Activated T-cell treated with anti-CD3 and anti-CD28 coated beads, Interleukin-2, amount 50 U/mL, for 48 hours (primary cell): ENCODE measurements around the gene CDH23.
"Not testable (repeated sequence)": the region's sequence is repeated elsewhere in the genome, so short reads cannot be mapped to it uniquely, and the experiment has no call there.

Experiments used
- DNase-seq, 2 experiments: peaks; one replicate each; pipeline ENCODE4 v3.0.0-alpha.2; 2020

CDH23 gene

DNA sequence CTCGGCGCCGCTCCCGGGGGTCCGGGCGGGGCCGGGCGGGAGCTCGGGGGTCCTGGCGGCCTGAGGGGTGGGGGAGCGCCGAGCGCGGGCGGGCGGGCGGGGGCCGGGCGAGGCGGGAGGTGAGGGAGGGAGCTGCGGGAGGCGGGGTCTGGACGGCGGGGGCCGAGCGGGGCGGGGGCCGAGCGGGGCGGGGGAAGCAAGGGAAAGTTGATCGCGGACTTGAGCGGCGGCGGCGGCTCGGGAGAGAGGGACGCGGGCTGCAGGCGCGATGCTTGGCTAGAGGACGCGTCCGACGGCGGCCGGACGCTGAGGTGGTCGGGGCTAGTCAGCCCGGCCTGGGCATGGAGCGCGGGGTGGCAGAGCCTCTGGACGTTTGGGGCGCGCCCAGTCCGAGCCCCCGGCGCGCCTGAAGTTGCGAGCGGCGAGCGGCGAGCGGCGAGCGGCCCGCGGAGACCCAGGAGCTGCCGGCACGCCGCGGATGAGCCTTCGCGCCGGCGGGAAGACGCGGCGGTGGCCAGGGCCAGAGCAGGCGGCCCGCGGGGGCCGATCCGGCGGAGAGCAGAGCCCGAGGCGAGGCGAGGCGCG lies at the start of gene CDH23:
Gene CDH23, plus strand, starts transcription at position 210 of the 585 bp plus-strand sequence. CDS start 42,912 bp downstream, outside the sequence.
- DNase-seq, result peak in 1 of 2 experiments; percentile 44

GRCh38 chr10:71347587-71348395 lies 48.9 kb upstream of the CDH23 start:
- no peak for DNase-seq

DNA sequence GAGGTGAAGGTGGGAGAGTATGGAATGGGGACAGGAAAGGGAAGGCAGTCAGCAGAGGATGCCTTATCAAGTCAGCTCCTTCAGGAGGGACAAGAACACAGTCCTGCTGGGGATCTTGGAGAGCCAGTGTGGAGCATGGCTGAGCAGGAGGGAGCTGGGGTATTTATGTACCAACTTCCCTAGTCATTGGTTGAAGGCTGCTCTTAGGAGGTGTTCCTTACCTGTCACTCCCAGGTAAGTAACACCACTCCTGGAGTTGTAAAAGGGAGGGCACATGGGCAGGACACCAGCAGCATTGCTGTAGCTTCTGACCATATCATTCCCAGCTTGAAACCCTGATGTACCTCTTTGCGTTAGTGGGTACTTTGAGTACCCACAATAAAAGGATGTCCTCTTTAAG lies 47.9 kb upstream of the CDH23 start:
- no peak for DNase-seq

DNA sequence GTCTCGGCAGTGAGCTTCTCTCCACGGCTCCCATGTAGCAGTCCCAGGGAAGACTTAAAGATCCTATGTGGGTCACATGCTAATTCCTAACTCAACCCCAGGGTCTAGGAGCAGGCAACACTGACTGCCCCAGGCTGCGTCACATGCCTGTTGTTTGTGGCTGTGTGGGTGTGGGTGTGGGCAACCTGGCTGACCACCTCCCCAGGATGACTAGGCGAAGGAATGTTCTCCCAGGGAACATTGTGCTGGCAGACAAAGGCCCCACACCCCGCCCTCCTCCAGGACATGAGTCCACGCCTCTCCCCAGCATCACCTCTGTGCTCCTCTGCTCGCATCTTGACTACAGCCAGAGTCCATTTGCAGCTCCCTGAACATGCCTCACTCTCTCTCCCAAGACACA lies 47.3 kb upstream of the CDH23 start:
- no peak for DNase-seq

DNA sequence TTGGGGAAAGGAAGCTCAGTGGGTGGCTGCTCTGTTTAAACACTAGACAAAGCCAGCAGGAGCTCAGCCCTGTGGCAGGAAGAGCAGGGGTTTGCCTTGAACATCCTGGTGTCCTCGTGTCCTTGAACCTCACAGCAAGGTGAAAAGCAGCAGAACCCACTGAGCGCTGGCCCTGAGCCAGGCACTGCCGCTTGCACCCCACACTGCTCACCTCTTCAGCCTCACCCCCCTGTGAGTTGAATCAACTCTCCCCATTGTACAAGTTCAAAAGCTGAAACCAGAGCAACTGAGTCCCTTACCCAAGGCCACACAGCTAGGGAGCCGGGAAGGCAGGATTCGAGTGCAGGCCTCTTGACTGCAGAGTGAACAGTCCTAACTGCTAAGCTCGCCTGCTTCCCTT lies 45.6 kb upstream of the CDH23 start:
- DNase-seq, result no peak

DNA sequence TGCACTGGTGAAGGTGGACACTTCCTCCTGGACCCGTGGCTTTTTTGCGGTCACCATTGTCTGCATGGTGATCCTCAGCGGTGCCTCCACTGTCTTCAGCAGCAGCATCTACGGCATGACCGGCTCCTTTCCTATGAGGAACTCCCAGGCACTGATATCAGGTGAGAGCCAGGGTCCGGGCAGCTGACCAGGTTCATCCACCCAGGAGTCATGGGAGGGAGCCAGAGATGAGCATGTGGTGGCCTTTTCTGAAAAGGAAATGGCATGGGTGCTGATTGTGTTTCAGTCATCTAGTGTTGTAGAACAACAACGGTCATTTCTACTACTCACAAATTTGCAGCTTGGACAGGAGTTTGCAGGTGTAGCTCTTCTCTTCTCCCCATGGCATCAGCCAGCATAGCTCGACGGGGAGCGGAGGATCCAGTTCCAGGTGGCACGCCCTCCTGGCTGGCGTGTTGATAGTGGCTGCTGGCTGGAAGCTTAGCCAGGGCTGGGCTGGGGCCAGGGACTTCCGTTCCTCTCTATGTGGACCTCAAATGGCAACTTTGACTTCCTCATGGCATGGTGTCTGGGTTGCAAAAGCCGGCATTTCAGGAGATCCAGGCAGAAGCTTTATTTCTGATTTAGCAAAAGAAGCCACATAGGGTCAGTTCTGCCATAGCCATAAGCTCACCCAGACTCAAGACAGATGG lies 44.9 kb upstream of the CDH23 start:
- DNase-seq, result no peak

- no peak for DNase-seq
Measured at GRCh38 chr10:71353639-71354038, 43.1 kb upstream of the CDH23 start.

DNA sequence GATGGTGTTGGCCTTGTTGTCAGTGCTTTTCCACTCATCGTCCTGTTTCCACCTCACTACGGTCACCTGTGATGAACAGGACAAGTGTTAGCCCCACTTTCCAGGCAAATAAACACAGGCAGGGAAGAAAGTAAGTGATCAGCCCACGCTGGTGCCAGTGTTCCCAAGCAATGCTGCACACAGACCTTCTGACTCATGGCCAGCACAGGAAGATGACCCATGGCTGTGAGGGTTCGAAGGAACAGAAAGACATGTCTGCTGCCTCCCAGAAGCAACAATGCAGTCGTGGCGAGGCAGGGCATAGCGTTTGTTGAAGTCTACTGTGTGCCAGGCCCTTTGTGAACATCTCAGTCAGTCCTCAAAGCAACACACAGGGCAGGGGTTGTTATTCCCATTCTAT lies 41.9 kb upstream of the CDH23 start:
- no peak for DNase-seq

DNA sequence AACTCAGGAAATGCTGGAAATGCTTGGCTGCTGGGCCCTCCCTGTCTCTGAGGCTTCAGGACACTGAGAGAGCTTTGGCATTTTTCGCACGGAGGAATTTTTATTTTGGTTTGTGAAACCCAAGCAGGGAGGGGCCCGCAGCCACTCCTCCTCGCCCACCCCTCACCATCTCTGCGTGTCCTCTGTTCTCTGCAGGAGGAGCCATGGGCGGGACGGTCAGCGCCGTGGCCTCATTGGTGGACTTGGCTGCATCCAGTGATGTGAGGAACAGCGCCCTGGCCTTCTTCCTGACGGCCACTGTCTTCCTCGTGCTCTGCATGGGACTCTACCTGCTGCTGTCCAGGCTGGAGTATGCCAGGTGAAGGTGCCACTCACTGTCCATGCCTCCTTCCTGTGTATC lies 40.8 kb upstream of the CDH23 start:
- no peak for DNase-seq

DNA sequence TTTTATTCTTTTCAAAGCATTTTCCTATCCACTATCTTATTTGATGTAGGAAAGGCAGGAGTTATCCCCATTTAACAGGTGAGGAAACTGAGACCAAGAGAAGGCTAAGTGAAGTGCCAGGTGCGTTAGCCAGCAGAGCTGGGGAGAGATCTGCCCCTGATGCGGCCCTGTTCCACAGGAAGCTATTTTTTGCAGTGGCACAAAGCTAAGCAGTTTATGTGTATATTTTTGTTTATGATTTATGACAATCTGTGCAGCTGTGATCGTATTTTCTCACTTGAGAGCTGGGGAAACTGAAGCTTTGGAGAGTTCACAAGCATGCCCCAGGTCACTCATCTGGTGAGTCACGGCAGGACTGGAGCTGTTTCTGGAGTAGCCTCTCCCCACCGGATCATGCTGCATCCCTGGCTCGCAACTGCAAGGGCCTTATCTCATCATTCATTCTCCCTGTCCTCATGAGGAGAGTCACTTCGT lies 38.9 kb upstream of the CDH23 start:
- DNase-seq, result no peak

DNA sequence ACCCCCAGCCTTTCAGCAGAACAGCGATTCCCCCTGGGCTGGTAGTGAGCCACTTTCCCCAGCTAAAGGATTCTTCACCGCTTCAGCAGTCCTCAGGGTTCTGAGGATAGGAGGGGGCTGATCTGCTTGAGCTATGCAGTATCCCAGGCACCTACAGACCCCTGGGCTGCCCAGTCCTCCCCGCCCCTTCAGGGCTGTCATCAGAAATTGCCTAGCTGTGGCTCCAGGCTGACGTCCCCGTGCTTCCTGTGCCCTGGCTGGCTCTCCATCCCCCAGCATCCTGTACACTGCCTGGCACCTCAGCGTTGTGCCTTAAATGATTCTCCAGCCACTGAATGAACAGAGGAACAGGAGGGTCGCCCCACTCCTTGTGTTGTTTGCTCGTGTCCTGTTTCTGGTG lies 38.4 kb upstream of the CDH23 start:
- DNase-seq, result no peak

DNA sequence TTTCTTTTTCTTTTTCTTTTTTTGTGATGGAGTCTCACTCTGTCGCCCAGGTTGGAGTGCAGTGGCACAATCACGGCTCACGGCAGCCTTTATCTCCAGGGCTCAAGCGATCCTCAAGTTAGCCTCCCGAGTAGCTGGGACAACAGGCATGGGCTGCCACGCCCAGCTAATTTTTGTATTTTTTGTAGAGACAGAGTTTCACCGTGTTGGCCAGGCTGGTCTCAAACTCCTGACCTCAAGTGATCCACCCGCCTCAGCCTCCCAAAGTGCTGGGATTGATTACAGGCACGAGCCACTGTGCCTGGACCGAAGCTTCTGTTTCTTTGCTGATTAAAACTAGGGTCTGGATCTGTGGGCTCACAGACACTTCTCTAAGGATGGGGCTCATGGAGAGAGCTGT lies 37.8 kb upstream of the CDH23 start:
- DNase-seq, result not testable (repeated sequence)

GRCh38 chr10:71359364-71360046 lies 37.2 kb upstream of the CDH23 start:
- DNase-seq, result no peak

GRCh38 chr10:71360735-71361134 lies 36.0 kb upstream of the CDH23 start:
- no peak for DNase-seq

DNA sequence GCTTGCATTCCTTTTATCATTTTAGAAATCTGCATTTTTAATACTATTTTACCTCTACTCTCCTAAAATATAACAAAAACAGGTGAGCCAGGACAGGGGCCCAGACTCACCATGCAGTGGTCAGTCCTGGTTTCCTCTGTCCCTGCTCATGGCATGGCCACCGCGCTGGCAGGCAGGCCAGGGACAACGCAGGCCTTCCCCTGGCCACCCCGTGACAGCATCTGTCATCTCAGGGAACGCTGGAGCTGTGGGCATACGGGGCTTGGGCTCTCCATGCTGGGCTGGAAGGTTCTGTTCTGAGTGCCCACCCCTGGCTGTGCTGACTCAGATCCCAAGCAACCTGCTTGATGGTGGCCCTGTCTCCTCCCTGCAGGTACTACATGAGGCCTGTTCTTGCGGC lies 35.1 kb upstream of the CDH23 start:
- no peak for DNase-seq

GRCh38 chr10:71362141-71362540 lies 34.6 kb upstream of the CDH23 start:
- no peak for DNase-seq

DNA sequence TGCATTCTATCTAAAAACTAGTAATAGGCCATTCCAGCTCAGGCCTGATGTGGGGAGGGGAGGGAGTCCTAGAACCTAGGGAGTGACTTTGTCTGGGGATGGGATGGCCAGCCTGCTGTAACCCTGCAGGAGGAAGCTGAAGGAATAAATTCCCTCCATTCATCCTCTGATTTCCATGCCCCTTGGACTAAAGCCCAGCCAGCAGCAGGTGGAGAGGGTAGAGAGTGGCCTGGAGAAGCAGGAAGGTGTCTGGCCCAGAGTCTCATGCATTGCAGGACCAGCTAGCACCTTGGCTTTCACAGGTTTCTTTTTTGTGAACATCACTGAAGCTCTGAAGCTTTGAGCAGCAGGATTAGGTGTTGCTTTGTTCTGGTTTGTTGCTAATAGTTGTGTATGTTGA lies 32.8 kb upstream of the CDH23 start:
- no peak for DNase-seq

- DNase-seq, result no peak
Measured at GRCh38 chr10:71365366-71365765, 31.4 kb upstream of the CDH23 start.

DNA sequence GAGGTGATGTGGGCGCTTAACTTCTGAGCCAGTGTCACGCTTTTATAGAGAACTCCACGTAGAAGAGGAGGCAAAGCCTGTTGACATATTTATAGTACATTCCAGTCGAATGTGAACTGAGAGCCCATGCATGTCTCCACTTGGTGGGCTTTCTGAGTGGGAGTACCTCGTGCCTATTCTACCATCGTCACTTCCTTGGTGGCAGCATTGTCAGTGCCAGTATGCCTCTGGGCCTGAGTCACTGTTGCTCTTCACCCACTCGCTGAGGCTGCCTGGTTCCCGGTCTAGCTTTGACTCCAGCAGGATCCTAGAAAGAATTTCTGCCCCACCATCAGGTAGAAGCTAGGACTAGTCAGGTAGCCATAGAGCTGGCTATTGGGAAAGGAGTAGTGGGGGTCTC lies 30.0 kb upstream of the CDH23 start:
- no peak for DNase-seq

GRCh38 chr10:71367271-71367670 lies 29.4 kb upstream of the CDH23 start:
- DNase-seq, result no peak

DNA sequence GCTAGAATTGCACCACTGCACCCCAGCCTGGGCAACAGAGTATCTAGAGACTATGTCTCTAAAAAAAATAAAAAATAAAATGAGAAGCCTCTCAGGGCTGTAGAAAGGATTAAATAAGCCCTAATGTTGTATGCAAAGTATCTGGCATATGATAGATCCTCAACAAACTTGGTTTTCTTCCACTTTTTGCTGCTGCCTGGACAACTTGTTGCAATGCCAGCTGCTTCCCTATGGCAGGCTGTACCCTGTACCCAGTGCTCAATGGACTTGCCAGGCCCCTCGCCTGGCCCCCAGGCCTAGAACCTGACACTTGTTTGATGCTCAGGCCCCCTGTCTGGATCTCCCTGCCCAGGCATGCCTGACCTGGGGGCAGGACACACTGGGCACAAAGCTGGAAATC lies 28.5 kb upstream of the CDH23 start:
- DNase-seq, result no peak

GRCh38 chr10:71368643-71369042 lies 28.1 kb upstream of the CDH23 start:
- no peak for DNase-seq

DNA sequence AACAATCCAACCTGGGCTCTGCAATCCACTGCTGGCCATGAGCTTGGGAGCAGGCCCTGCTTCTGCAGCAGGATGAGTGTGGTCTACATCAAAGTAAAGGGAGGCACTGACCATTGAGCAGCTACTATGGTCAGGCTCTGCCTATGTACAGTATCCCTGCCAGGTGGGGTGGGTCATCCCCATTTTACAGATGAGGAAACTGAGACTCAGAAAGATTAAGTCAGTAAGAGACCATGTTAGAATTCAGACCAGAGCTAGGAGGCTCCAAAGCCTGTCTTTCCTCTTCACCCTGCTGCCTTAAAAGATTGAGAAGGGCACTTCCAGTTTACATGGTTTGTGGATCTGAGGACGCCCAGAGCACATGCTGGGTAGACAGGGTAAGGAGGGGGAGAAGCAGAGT lies 27.1 kb upstream of the CDH23 start:
- no peak for DNase-seq
